ENCODE data around the gene PCDHB15.

Gene PCDHB15

DNA sequence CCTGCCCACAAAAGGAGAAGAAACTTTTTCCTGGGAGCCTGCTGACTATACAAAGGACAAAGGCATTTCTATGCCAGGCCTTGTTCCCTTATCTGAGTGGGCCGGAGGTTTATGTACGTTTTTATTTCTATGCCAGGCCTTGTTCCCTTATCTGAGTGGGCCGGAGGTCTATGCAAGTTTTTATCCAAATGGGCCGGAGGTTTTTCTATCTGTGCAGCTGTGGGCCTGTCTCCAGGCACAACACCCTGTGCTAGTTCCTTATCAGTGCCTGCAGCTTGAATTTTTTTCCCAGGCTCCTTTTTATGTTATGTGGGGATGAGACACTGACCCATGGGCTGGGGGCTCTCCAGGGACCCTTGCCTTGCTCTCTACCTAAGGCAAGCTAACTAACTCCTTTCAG lies 53.2 kb downstream of the PCDHB15 start:
- TF ChIP-seq, protein P1, sequence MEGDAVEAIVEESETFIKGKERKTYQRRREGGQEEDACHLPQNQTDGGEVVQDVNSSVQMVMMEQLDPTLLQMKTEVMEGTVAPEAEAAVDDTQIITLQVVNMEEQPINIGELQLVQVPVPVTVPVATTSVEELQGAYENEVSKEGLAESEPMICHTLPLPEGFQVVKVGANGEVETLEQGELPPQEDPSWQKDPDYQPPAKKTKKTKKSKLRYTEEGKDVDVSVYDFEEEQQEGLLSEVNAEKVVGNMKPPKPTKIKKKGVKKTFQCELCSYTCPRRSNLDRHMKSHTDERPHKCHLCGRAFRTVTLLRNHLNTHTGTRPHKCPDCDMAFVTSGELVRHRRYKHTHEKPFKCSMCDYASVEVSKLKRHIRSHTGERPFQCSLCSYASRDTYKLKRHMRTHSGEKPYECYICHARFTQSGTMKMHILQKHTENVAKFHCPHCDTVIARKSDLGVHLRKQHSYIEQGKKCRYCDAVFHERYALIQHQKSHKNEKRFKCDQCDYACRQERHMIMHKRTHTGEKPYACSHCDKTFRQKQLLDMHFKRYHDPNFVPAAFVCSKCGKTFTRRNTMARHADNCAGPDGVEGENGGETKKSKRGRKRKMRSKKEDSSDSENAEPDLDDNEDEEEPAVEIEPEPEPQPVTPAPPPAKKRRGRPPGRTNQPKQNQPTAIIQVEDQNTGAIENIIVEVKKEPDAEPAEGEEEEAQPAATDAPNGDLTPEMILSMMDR (conservative IDR thresholded peaks at IDR 0.05; ENCODE audit: low read depth, low read length): no peak

More for the DNA sequence above, 53.2 kb downstream of the PCDHB15 start:
- no peak overlapping the region for H3K4me3 ChIP-seq (ENCODE audit: low read depth, low read length)
- no peak for DNase-seq (ENCODE audit: low read depth)
